NCI-H1105 (cell line): ENCODE results near the gene COL4A6.

ENCODE experiments used
- DNase-seq: peaks from one replicate; lab custom pipeline; 2025; lab: John Stamatoyannopoulos, UW

The COL4A6 gene

GRCh38 chrX:108270739-108271396 is 167.4 kb downstream of the COL4A6 start:
- DNase-seq, result no peak

GRCh38 chrX:108270280-108270679 is 167.9 kb downstream of the COL4A6 start:
- peak; percentile 65 for DNase-seq

- no peak for DNase-seq
Measured at GRCh38 chrX:108268434-108269080, 169.7 kb downstream of the COL4A6 start.

GRCh38 chrX:108267557-108267956 is 170.7 kb downstream of the COL4A6 start:
- no peak for DNase-seq

- DNase-seq, result no peak
Measured at GRCh38 chrX:108264376-108264775, 173.8 kb downstream of the COL4A6 start.

GRCh38 chrX:108261549-108262203 is 176.5 kb downstream of the COL4A6 start:
- DNase-seq, result no peak

- no peak for DNase-seq
Measured at GRCh38 chrX:108257556-108257955, 180.7 kb downstream of the COL4A6 start.

- DNase-seq, result no peak
Measured at GRCh38 chrX:108254636-108255035, 183.6 kb downstream of the COL4A6 start.

GRCh38 chrX:108250654-108251579 is 187.3 kb downstream of the COL4A6 start:
- no peak for DNase-seq

GRCh38 chrX:108246304-108246954 is 191.8 kb downstream of the COL4A6 start:
- DNase-seq, result no peak

GRCh38 chrX:108245462-108245861 is 192.8 kb downstream of the COL4A6 start:
- no peak for DNase-seq

- no peak for DNase-seq
Measured at GRCh38 chrX:108235986-108236385, 202.2 kb downstream of the COL4A6 start.

GRCh38 chrX:108230574-108230973 is 207.6 kb downstream of the COL4A6 start:
- no peak for DNase-seq

GRCh38 chrX:108224727-108225621 is 213.2 kb downstream of the COL4A6 start:
- no peak for DNase-seq

GRCh38 chrX:108224218-108224617 is 214.0 kb downstream of the COL4A6 start:
- no peak for DNase-seq

GRCh38 chrX:108223585-108223984 is 214.6 kb downstream of the COL4A6 start:
- no peak for DNase-seq

GRCh38 chrX:108221301-108221864 is 216.8 kb downstream of the COL4A6 start:
- DNase-seq, result no peak

- no peak for DNase-seq
Measured at GRCh38 chrX:108219949-108220601, 218.1 kb downstream of the COL4A6 start.

GRCh38 chrX:108217876-108218275 is 220.3 kb downstream of the COL4A6 start:
- DNase-seq, result no peak
